ENCODE results near the gene IGFBP7. TPM values are rescaled to one million over a fixed set of nuclear protein-coding genes. Genes with fewer than 3 reads are reported as not detected.

Gene IGFBP7
- total and polyA plus RNA-seq, 8 donors = 49.4 to 324 (median 152) TPM

- H3K27ac ChIP-seq = peak overlapping the region; percentile 18 to 75 (median 66)
- ATAC-seq = peak; percentile 75 to 79 (median 79)
Measured at GRCh38 chr4:57078685-57079521, 31.3 kb downstream of the IGFBP7 start.

GRCh38 chr4:57077550-57078343 lies 32.4 kb downstream of the IGFBP7 start:
- Histone ChIP-seq H3K4me1 (peaks cover 0 to 21% (median 15%) of the 10 kb centered on the region in 3 donors), H3K27me3 (no peaks in the 10 kb centered on the region), H3K27ac (peak overlapping the region; percentile 18 to 75 (median 66)), H3K4me3 (no peak overlapping the region), H3K36me3 (no peaks in the 10 kb centered on the region), H3K9me3 (no peaks in the 10 kb centered on the region)
- FAIRE-seq (no peak), ATAC-seq (no peak), DNase-seq (no peak)
- WGBS, 2 donors = 63 to 64% methylated on average over 14 of the region's 14 CpGs
- TF ChIP-seq CTCF (IDR thresholded peaks at IDR 0.05) = no peak
- intact Hi-C loops (cut with DNase I) = no loop called here

More at GRCh38 chr4:57078685-57079521, 31.3 kb downstream of the IGFBP7 start:
- peaks cover 0 to 26% (median 24%) of the 10 kb centered on the region in 3 donors for H3K4me1 ChIP-seq
- DNase-seq (peak in 3 of 6 donors; percentile 46 to 54 (median 48)), FAIRE-seq (no peak)
- WGBS, 2 donors = 14 to 16% methylated on average over 10 of the region's 10 CpGs
- TF ChIP-seq CTCF (IDR thresholded peaks at IDR 0.05) = no peak
- peak overlapping the region in 1 of 4 donors; percentile 10 for H3K4me3 ChIP-seq
- no peaks in the 10 kb centered on the region for H3K9me3 ChIP-seq
- intact Hi-C loops (cut with DNase I) = no loop called here
- H3K27me3 ChIP-seq = no peaks in the 10 kb centered on the region
- H3K36me3 ChIP-seq = no peaks in the 10 kb centered on the region

- Histone ChIP-seq H3K4me3 (no peak overlapping the region), H3K9me3 (no peaks in the 10 kb centered on the region), H3K4me1 (peaks cover 0 to 16% (median 15%) of the 10 kb centered on the region in 3 donors), H3K27me3 (no peaks in the 10 kb centered on the region), H3K27ac (no peak overlapping the region), H3K36me3 (no peaks in the 10 kb centered on the region)
- DNase-seq (no peak), ATAC-seq (no peak), FAIRE-seq (no peak)
- intact Hi-C loops (cut with DNase I) = no loop called here
- WGBS, 2 donors = 41 to 50% methylated on average over 4 of the region's 4 CpGs
- TF ChIP-seq CTCF (IDR thresholded peaks at IDR 0.05) = no peak
Measured at GRCh38 chr4:57076646-57077045, 33.5 kb downstream of the IGFBP7 start.

- peaks cover 0 to 17% (median 16%) of the 10 kb centered on the region in 3 donors for H3K4me1 ChIP-seq
- no peak for DNase-seq
- intact Hi-C loops (cut with DNase I) = no loop called here
- no peaks in the 10 kb centered on the region for H3K9me3 ChIP-seq
- no peak overlapping the region for H3K4me3 ChIP-seq
- FAIRE-seq = no peak
- no peaks in the 10 kb centered on the region for H3K36me3 ChIP-seq
- H3K27ac ChIP-seq = no peak overlapping the region
- no peaks in the 10 kb centered on the region for H3K27me3 ChIP-seq
- no peak for ATAC-seq
- no peak for TF ChIP-seq CTCF (IDR thresholded peaks at IDR 0.05)
Measured at GRCh38 chr4:57075367-57075766, 34.8 kb downstream of the IGFBP7 start.

Measured in pancreas (tissue), 10 donors.